ENCODE data around the gene REPS1. TPM values are rescaled to one million over a fixed set of nuclear protein-coding genes. Genes with fewer than 3 reads are reported as not detected.
"Not testable (repeated sequence)": the region's sequence is repeated elsewhere in the genome, so short reads cannot be mapped to it uniquely, and the experiment has no call there.

REPS1 gene
- 10 to 100 TPM; 60.4 to 71.0 (median 68.5) TPM for polyA plus RNA-seq (ENCODE audit: insufficient read length in 3 of 3)
- long read RNA-seq, donor 1, partial matches to known transcripts, result 5 of 7 reads
- long read RNA-seq, donor 1, other reads (novel, unspliced or antisense), result 0 of 7 reads
- long read RNA-seq, donor 2, full-length matches to known transcripts, result 6 of 13 reads
- long read RNA-seq, donor 2, partial matches to known transcripts, result 7 of 13 reads
- long read RNA-seq, donor 2, other reads (novel, unspliced or antisense), result 0 of 13 reads
- long read RNA-seq, donor 3, full-length matches to known transcripts, result 5 of 10 reads
- long read RNA-seq, donor 3, partial matches to known transcripts, result 5 of 10 reads
- long read RNA-seq, donor 3, other reads (novel, unspliced or antisense), result 0 of 10 reads
- long read RNA-seq, donor 4, partial matches to known transcripts, result 0 of 4 reads
- long read RNA-seq, donor 4, other reads (novel, unspliced or antisense), result 0 of 4 reads
- long read RNA-seq, donor 5, partial matches to known transcripts, result 0 of 1 reads
- long read RNA-seq, donor 5, other reads (novel, unspliced or antisense), result 0 of 1 reads
- long read RNA-seq, donor 6, full-length matches to known transcripts, result 2 of 2 reads
- long read RNA-seq, donor 6, partial matches to known transcripts, result 0 of 2 reads
- long read RNA-seq, donor 6, other reads (novel, unspliced or antisense), result 0 of 2 reads
- long read RNA-seq, donor 7, partial matches to known transcripts, result 6 of 7 reads
- long read RNA-seq, donor 7, other reads (novel, unspliced or antisense), result 0 of 7 reads
- long read RNA-seq, donor 8, full-length matches to known transcripts, result 3 of 3 reads
- long read RNA-seq, donor 8, partial matches to known transcripts, result 0 of 3 reads
- long read RNA-seq, donor 8, other reads (novel, unspliced or antisense), result 0 of 3 reads
- long read RNA-seq, donor 9, partial matches to known transcripts, result 6 of 7 reads
- long read RNA-seq, donor 9, other reads (novel, unspliced or antisense), result 0 of 7 reads
- long read RNA-seq, donor 10, partial matches to known transcripts, result 13 of 18 reads
- long read RNA-seq, donor 10, other reads (novel, unspliced or antisense), result 0 of 18 reads
- long read RNA-seq, donor 11, full-length matches to known transcripts, result 1 of 1 reads
- long read RNA-seq, donor 11, partial matches to known transcripts, result 0 of 1 reads
- long read RNA-seq, donor 11, other reads (novel, unspliced or antisense), result 0 of 1 reads
- long read RNA-seq, donor 12, full-length matches to known transcripts, result 10 of 15 reads
- long read RNA-seq, donor 12, partial matches to known transcripts, result 5 of 15 reads
- long read RNA-seq, donor 12, other reads (novel, unspliced or antisense), result 0 of 15 reads
- long read RNA-seq, donor 13, partial matches to known transcripts, result 0 of 1 reads
- long read RNA-seq, donor 13, other reads (novel, unspliced or antisense), result 0 of 1 reads
- long read RNA-seq, donor 14, full-length matches to known transcripts, result 2 of 11 reads
- long read RNA-seq, donor 14, partial matches to known transcripts, result 9 of 11 reads
- long read RNA-seq, donor 14, other reads (novel, unspliced or antisense), result 0 of 11 reads
- long read RNA-seq, donor 15, full-length matches to known transcripts, result 4 of 4 reads
- long read RNA-seq, donor 15, partial matches to known transcripts, result 0 of 4 reads
- long read RNA-seq, donor 15, other reads (novel, unspliced or antisense), result 0 of 4 reads
- long read RNA-seq, donor 16, full-length matches to known transcripts, result 4 of 4 reads
- long read RNA-seq, donor 16, partial matches to known transcripts, result 0 of 4 reads
- long read RNA-seq, donor 16, other reads (novel, unspliced or antisense), result 0 of 4 reads

GRCh38 chr6:138987643-138988468 lies at the start of gene REPS1:
Gene REPS1 (minus strand): TSS chr6:138988253. CDS start chr6:138987682, 571 bp downstream.
- peak; percentile 92 for DNase-seq

GRCh38 chr6:139037490-139037889 lies 49.4 kb upstream of the REPS1 start:
- DNase-seq, result no peak

GRCh38 chr6:139030228-139030963 lies 42.3 kb upstream of the REPS1 start:
- DNase-seq, result no peak

GRCh38 chr6:139029470-139030227 lies 41.6 kb upstream of the REPS1 start:
- peak; percentile 58 for DNase-seq

- DNase-seq, result peak; percentile 77
Measured at GRCh38 chr6:139028658-139029469, 40.8 kb upstream of the REPS1 start, which contains the start of gene ABRACL. Gene ABRACL (plus strand): TSS chr6:139028745. CDS start chr6:139034161, 5,416 bp downstream.

- DNase-seq, result no peak
Measured at GRCh38 chr6:139028215-139028657, 40.2 kb upstream of the REPS1 start.

- DNase-seq, result peak; percentile 21
Measured at GRCh38 chr6:139027620-139028182, 39.6 kb upstream of the REPS1 start.

GRCh38 chr6:139025416-139025815 lies 37.4 kb upstream of the REPS1 start:
- DNase-seq, result not testable (repeated sequence)

GRCh38 chr6:139020689-139021088 lies 32.6 kb upstream of the REPS1 start:
- no peak for DNase-seq

- DNase-seq, result no peak
Measured at GRCh38 chr6:139019722-139020121, 31.7 kb upstream of the REPS1 start.

- DNase-seq, result peak; percentile 16
Measured at GRCh38 chr6:139017227-139017626, 29.2 kb upstream of the REPS1 start.

GRCh38 chr6:139016337-139017213 lies 28.5 kb upstream of the REPS1 start:
- peak; percentile 16 for DNase-seq

- no peak for DNase-seq
Measured at GRCh38 chr6:139014945-139015344, 26.9 kb upstream of the REPS1 start.

- DNase-seq, result no peak
Measured at GRCh38 chr6:139013185-139013800, 25.2 kb upstream of the REPS1 start.

- no peak for DNase-seq
Measured at GRCh38 chr6:139011980-139012379, 23.9 kb upstream of the REPS1 start.
